Smooth muscle cell (in vitro differentiated cells): ENCODE results near the gene TMEM272. TPM values are rescaled to one million over a fixed set of nuclear protein-coding genes. Genes with fewer than 3 reads are reported as not detected.

ENCODE experiments used
- DNase-seq: peaks from one replicate; lab custom pipeline; 2025; ENCODE audit not compliant: unreplicated experiment; lab: John Stamatoyannopoulos, UW
- H2AFZ ChIP-seq: fragments of 200-600 bp; sonication (generic); 2 replicates; pipeline ENCODE4 v1.6.0; 2016; ENCODE audit warnings: antibody characterized with exemption, low read depth, mild to moderate bottlenecking
- H3F3A ChIP-seq: fragments of 200-600 bp; sonication (generic); 2 replicates; pipeline ENCODE4 v1.6.0; 2017; ENCODE audit warnings: antibody characterized with exemption, low read depth
- H3K27ac ChIP-seq: fragments of 200-600 bp; sonication (generic); 2 replicates; pipeline ENCODE4 v1.5.1; 2016; ENCODE audit warnings: low read depth, mild to moderate bottlenecking
- H3K27me3 ChIP-seq: fragments of 200-600 bp; sonication (generic); 2 replicates; pipeline ENCODE4 v1.6.1; 2016; ENCODE audit warnings: low read depth, mild to moderate bottlenecking
- H3K36me3 ChIP-seq: fragments of 200-600 bp; sonication (generic); 2 replicates; pipeline ENCODE4 v1.5.1; 2016; ENCODE audit warnings: low read depth
- H3K4me1 ChIP-seq: fragments of 200-600 bp; sonication (generic); 2 replicates; pipeline ENCODE4 v1.5.1; 2016; ENCODE audit warnings: low read depth
- H3K4me2 ChIP-seq: fragments of 200-600 bp; sonication (generic); 2 replicates; pipeline ENCODE4 v1.6.0; 2016; ENCODE audit warnings: mild to moderate bottlenecking
- H3K4me3 ChIP-seq: fragments of 200-600 bp; sonication (generic); 2 replicates; pipeline ENCODE4 v1.5.1; 2016; ENCODE audit warnings: mild to moderate bottlenecking
- H3K79me2 ChIP-seq: fragments of 200-600 bp; sonication (generic); 2 replicates; pipeline ENCODE4 v1.6.0; 2016; ENCODE audit warnings: low read depth, mild to moderate bottlenecking
- H3K9ac ChIP-seq: fragments of 200-600 bp; sonication (generic); 2 replicates; pipeline ENCODE4 v1.6.0; 2016; ENCODE audit warnings: low read depth
- H3K9me3 ChIP-seq: fragments of 200-600 bp; sonication (generic); replicated peaks from 2 replicates; pipeline ENCODE4 v1.5.1; 2016; ENCODE audit warnings: low read depth
- H4K20me1 ChIP-seq: fragments of 200-600 bp; sonication (generic); 2 replicates; pipeline ENCODE4 v1.6.0; 2016; ENCODE audit warnings: low read depth
- CTCF ChIP-seq: fragments of 200-600 bp; sonication (generic); IDR thresholded peaks from 2 replicates; pipeline ENCODE4 v1.5.1; 2017; ENCODE audit warnings: borderline replicate concordance, mild to moderate bottlenecking, antibody characterized with exemption; ENCODE audit not compliant: insufficient read depth, poor library complexity, severe bottlenecking
- WGBS: methylation state at CpG from one replicate; pipeline ENCODE4 v1.1.7; 2016; ENCODE audit warnings: low lambda C conversion rate; 5-methylcytosine and 5-hydroxymethylcytosine counted together
- polyA plus RNA-seq: library from polyadenylated mRNA; unstranded; fragments of >200 nt; fragmentation: Nextera tagmentation; extraction: Ambion mirVana; gene quantifications from 2 replicates; pipeline ENCODE4 v1.2.1, GENCODE V29; 2016
- total RNA-seq: library from RNA; depleted of rRNA; stranded (reverse); fragments of >200 nt; gene quantifications from 2 replicates; pipeline ENCODE4 v1.2.3, GENCODE V29; 2014

Gene TMEM272
- total and polyA plus RNA-seq, 2 experiments from 2014 or later, result 0.18 to 0.26 TPM

- peak; percentile 49 for TF ChIP-seq CTCF
- peaks cover 18% of the 10 kb centered on the region for H3K4me1 ChIP-seq
- H3K9ac ChIP-seq, result no peak overlapping the region
- H3K4me2 ChIP-seq, result no peak overlapping the region
- no peaks in the 10 kb centered on the region for H3K36me3 ChIP-seq
- H3K9me3 ChIP-seq, result no peaks in the 10 kb centered on the region
- WGBS, result 72% methylated on average over 12 of the region's 12 CpGs
- no peaks in the 10 kb centered on the region for H3K79me2 ChIP-seq
- H3F3A ChIP-seq, result peaks cover 9% of the 10 kb centered on the region
- no peaks in the 10 kb centered on the region for H3K27me3 ChIP-seq
- H3K27ac ChIP-seq, result no peak overlapping the region
- DNase-seq, result no peak
- no peak overlapping the region for H2AFZ ChIP-seq
- H4K20me1 ChIP-seq, result no peaks in the 10 kb centered on the region
- no peak overlapping the region for H3K4me3 ChIP-seq
Measured at GRCh38 chr13:51797664-51798488, 47.1 kb downstream of the TMEM272 start.

DNA sequence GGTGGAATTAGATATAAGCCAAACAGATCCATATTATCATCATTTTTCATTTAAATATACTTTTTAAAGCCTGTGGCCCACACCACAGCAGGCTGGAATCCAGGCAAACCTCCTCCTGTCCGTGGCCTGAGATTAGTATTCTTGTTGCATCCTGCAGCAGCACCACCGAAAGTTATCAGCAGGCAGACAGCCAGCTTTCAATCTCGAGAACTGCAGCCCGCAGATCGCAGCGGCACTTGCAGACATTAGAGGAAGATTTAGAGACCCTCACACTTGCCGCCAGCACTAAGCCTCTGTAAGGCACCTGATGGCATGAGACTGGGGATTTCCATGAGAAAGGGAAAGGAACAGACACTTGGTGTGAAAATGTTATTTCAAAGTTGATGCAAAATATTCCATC is 48.4 kb downstream of the TMEM272 start:
- Histone ChIP-seq H3K9me3 (no peaks in the 10 kb centered on the region), H3K4me1 (peaks cover 6% of the 10 kb centered on the region), H3F3A (peaks cover 15% of the 10 kb centered on the region), H3K9ac (no peak overlapping the region), H3K27me3 (no peaks in the 10 kb centered on the region), H3K4me3 (no peak overlapping the region), H3K27ac (no peak overlapping the region), H4K20me1 (no peaks in the 10 kb centered on the region), H2AFZ (no peak overlapping the region), H3K79me2 (no peaks in the 10 kb centered on the region), H3K4me2 (no peak overlapping the region), H3K36me3 (no peaks in the 10 kb centered on the region)
- TF ChIP-seq CTCF, result no peak
- DNase-seq, result no peak
- 77% methylated on average over 7 of the region's 7 CpGs for WGBS

DNA sequence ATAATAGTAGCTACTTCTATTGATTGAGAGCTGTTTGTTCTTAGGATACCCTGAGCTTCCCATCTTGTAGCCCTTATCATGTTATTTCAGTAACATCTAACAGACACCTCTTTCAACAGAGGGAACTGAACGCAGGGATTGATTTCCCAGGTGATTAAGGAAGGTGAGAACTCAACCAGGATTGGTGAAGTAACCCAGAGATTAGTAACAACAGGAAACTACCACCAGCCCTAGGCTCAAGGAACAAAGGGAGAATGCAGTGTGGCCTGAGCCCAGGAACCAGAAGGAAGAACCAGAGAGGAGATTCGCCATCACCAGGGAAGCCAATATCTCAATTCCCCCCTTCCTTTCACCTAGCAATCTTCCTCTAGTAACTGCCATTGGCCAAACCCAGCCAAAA is 49.6 kb downstream of the TMEM272 start:
- WGBS, result 89% methylated on average over 2 of the region's 2 CpGs
- no peak for TF ChIP-seq CTCF

DNA sequence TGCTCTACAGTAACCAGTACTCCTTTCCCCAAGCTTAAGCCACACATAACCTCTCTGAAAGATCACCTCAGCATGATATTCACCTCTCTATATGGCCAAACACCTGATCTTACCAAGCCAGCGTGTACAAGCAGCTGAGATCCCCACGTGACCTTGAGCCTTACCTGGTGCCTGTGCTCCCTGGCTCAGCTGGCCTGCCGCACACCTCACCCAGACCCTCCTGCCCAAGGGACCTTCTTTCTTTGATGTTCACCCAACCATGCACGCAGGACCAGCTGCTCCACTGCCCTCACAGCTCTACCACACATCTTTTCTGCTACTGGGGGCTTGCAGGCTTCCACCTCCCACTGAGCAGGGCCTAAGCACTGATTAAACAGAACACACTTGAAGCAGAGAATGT is 50.0 kb downstream of the TMEM272 start:
- Histone ChIP-seq H2AFZ (no peak overlapping the region), H3K27ac (peak overlapping the region; percentile 97), H3K4me1 (peaks cover 6% of the 10 kb centered on the region), H3K79me2 (no peaks in the 10 kb centered on the region), H3K36me3 (no peaks in the 10 kb centered on the region), H3F3A (peaks cover 15% of the 10 kb centered on the region), H3K9me3 (no peaks in the 10 kb centered on the region), H3K27me3 (no peaks in the 10 kb centered on the region), H3K4me3 (no peak overlapping the region), H3K4me2 (no peak overlapping the region), H4K20me1 (no peaks in the 10 kb centered on the region), H3K9ac (no peak overlapping the region)
- 85% methylated on average over 4 of the region's 4 CpGs for WGBS
- no peak for DNase-seq
- TF ChIP-seq CTCF, result no peak

More for the DNA sequence above, 49.6 kb downstream of the TMEM272 start:
- Histone ChIP-seq H3K79me2 (no peaks in the 10 kb centered on the region), H3K4me2 (no peak overlapping the region), H3K27me3 (no peaks in the 10 kb centered on the region), H3K36me3 (no peaks in the 10 kb centered on the region), H4K20me1 (no peaks in the 10 kb centered on the region), H3K4me1 (peaks cover 6% of the 10 kb centered on the region), H3K9ac (no peak overlapping the region), H3K27ac (no peak overlapping the region), H3K4me3 (no peak overlapping the region), H3F3A (peaks cover 15% of the 10 kb centered on the region), H2AFZ (no peak overlapping the region), H3K9me3 (no peaks in the 10 kb centered on the region)
- no peak for DNase-seq
